Upper lobe of right lung (tissue), 1 donor: ENCODE data around the gene SUMF1. TPM values are rescaled to one million over a fixed set of nuclear protein-coding genes. Genes with fewer than 3 reads are reported as not detected.

ENCODE experiments used
- ATAC-seq: fragments of 200-7000 bp; cut with Tn5 transposase; one replicate; pipeline ENCODE4 v1.9.1; 2020; ENCODE audit warnings: mild to moderate bottlenecking, moderate library complexity
- DNase-seq: peaks from one replicate; pipeline ENCODE4 v3.0.0-alpha.2; 2020
- H3K27ac ChIP-seq: fragments of 200-600 bp; one replicate; pipeline ENCODE4 v1.8.0; 2022
- H3K27me3 ChIP-seq: fragments of 200-600 bp; one replicate; pipeline ENCODE4 v1.8.0; 2022; ENCODE audit warnings: mild to moderate bottlenecking
- H3K36me3 ChIP-seq: fragments of 200-600 bp; one replicate; pipeline ENCODE4 v1.8.0; 2022
- H3K4me1 ChIP-seq: fragments of 200-600 bp; one replicate; pipeline ENCODE4 v1.8.0; 2022
- H3K4me3 ChIP-seq: fragments of 200-600 bp; one replicate; pipeline ENCODE4 v1.8.0; 2022; ENCODE audit warnings: mild to moderate bottlenecking
- H3K9me3 ChIP-seq: fragments of 200-600 bp; one replicate; pipeline ENCODE4 v1.8.0; 2022
- CTCF ChIP-seq: fragments of 200-600 bp; IDR thresholded peaks from one replicate; pipeline ENCODE4 v1.8.0; 2022; ENCODE audit warnings: antibody characterized with exemption
- intact Hi-C: fragments of 100-400 bp; cut with DNase I; formaldehyde crosslinking; loops from one replicate; pipeline ENCODE4 v1.11.0; 2022
- total RNA-seq: library from RNA; stranded (reverse); fragmentation: NEBNext Ultra II Directional; extraction: Animal tissue kit (Norgen Biotek cat#: 25700); gene quantifications from one replicate; pipeline ENCODE4 v1.2.1, GENCODE V29; 2021
- donor health status: DM: no; HTN: yes; CAD: no; lungs with severe emphysema.

SUMF1 gene
- total RNA-seq, 1 donor from 2014 or later = 33.3 TPM

- Histone ChIP-seq H3K9me3 (no peaks in the 10 kb centered on the region), H3K4me3 (no peak overlapping the region), H3K27ac (no peak overlapping the region), H3K36me3 (peaks cover 17% of the 10 kb centered on the region), H3K27me3 (no peaks in the 10 kb centered on the region), H3K4me1 (no peaks in the 10 kb centered on the region)
- intact Hi-C loops = no loop called here
- no peak for TF ChIP-seq CTCF
- DNase-seq = no peak
- no peak for ATAC-seq
Measured at GRCh38 chr3:4410606-4411005, 56.5 kb downstream of the SUMF1 start.

DNA sequence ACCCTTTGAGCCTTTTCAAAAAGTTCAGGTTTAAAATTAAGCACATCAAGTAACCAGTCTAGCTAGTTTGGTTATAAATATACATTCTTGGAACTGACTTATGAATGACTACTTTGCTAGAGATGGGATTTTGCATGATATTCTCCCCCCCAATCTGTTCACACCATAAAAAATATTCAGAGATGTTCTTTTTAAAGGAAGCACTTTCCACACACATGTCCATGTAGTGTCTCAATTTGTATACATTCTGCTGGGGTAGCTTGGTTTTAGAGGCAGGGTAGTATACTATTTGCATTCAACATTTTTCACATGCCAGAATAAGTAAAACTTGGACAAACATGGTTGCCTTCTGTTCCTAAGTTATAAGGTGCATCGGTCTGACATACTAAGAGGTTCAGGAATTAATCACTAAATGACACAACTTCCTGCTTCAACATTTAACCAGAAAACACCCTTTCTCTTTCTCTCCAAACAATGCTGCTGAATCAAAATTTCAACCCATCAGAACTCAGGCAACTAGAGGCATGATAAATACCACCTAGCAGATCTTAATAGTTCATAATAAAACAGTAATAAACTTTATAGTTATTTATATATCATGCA, 57.0 kb downstream of the SUMF1 start:
- H3K4me3 ChIP-seq = no peak overlapping the region
- ATAC-seq (no peak), DNase-seq (no peak)
- no peaks in the 10 kb centered on the region for H3K4me1 ChIP-seq
- H3K9me3 ChIP-seq = no peaks in the 10 kb centered on the region
- TF ChIP-seq CTCF = no peak
- H3K36me3 ChIP-seq = peaks cover 17% of the 10 kb centered on the region
- no peaks in the 10 kb centered on the region for H3K27me3 ChIP-seq
- H3K27ac ChIP-seq = no peak overlapping the region
- intact Hi-C loops = no loop called here

DNA sequence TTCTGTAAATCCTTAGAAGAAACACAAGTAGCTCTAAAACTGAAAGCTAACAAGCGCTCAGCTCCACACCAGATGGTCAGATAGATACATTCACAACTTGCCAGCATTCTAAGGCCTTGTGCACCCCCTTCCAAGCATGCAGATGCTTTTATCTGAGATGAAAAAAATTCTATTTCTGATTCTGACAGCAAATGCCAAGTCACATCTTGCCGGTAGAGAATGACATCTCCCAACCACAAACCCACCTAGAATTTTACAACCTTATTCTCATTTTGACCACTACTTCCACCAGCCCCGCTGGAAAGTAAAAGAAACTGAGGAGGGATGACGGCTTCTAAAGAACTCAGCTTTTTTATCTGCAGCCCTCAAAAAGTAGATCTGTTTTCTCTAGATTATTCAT, 57.7 kb downstream of the SUMF1 start:
- no peaks in the 10 kb centered on the region for H3K27me3 ChIP-seq
- no peaks in the 10 kb centered on the region for H3K9me3 ChIP-seq
- H3K4me1 ChIP-seq = no peaks in the 10 kb centered on the region
- DNase-seq (no peak), ATAC-seq (no peak)
- H3K4me3 ChIP-seq = no peak overlapping the region
- H3K36me3 ChIP-seq = peaks cover 19% of the 10 kb centered on the region
- H3K27ac ChIP-seq = no peak overlapping the region
- TF ChIP-seq CTCF = no peak
- intact Hi-C loops = no loop called here

- Histone ChIP-seq H3K9me3 (no peaks in the 10 kb centered on the region), H3K4me1 (no peaks in the 10 kb centered on the region), H3K27me3 (no peaks in the 10 kb centered on the region), H3K4me3 (no peak overlapping the region), H3K36me3 (peaks cover 23% of the 10 kb centered on the region), H3K27ac (no peak overlapping the region)
- intact Hi-C loops = no loop called here
- no peak for ATAC-seq
- no peak for TF ChIP-seq CTCF
- no peak for DNase-seq
Measured at GRCh38 chr3:4408958-4409357, 58.1 kb downstream of the SUMF1 start.

- TF ChIP-seq CTCF = no peak
- Histone ChIP-seq H3K27ac (no peak overlapping the region), H3K36me3 (peaks cover 30% of the 10 kb centered on the region), H3K9me3 (no peaks in the 10 kb centered on the region), H3K27me3 (no peaks in the 10 kb centered on the region), H3K4me3 (no peak overlapping the region), H3K4me1 (no peaks in the 10 kb centered on the region)
- ATAC-seq (no peak), DNase-seq (no peak)
- intact Hi-C loops = no loop called here
Measured at GRCh38 chr3:4407941-4408340, 59.1 kb downstream of the SUMF1 start.
